HUES64 (cell line): Measurements from ENCODE around the gene TFF3.

ENCODE experiments used
- H3K27ac ChIP-seq: 2 replicates; pipeline ENCODE4 v1.7.0; 2013; ENCODE audit warnings: low read depth, low read length, inconsistent platforms
- H3K27me3 ChIP-seq: 2 replicates; pipeline ENCODE4 v1.6.1; 2013; ENCODE audit warnings: mild to moderate bottlenecking, low read length; ENCODE audit not compliant: insufficient read depth
- H3K36me3 ChIP-seq: 2 replicates; pipeline ENCODE4 v1.6.1; 2013; ENCODE audit warnings: mild to moderate bottlenecking, low read length; ENCODE audit not compliant: insufficient read depth
- H3K4me1 ChIP-seq: 2 replicates; pipeline ENCODE4 v1.6.1; 2013; ENCODE audit warnings: mild to moderate bottlenecking, low read length, moderate library complexity; ENCODE audit not compliant: insufficient read depth
- H3K4me3 ChIP-seq: 2 replicates; pipeline ENCODE4 v1.5.1; 2013; ENCODE audit warnings: mild to moderate bottlenecking, low read length, moderate library complexity
- H3K9ac ChIP-seq: 2 replicates; pipeline ENCODE4 v1.6.1; 2013; ENCODE audit warnings: mild to moderate bottlenecking, low read depth, low read length
- H3K9me3 ChIP-seq: 2 replicates; pipeline ENCODE4 v1.6.1; 2013; ENCODE audit warnings: low read depth, low read length; ENCODE audit not compliant: insufficient read depth
- WGBS: fragments of 150-250, 120-280 bp; methylation state at CpG from one replicate; pipeline ENCODE4 v1.1.7; 2013; ENCODE audit warnings: missing lambda C conversion rate; 5-methylcytosine and 5-hydroxymethylcytosine counted together

The TFF3 gene

GRCh38 chr21:42336054-42336453, 20.8 kb upstream of the TFF3 start:
- H3K27me3 ChIP-seq: no peaks in the 10 kb centered on the region
- H3K9me3 ChIP-seq: 0 out of 2 replicates have a peak, but pooled peaks cover 5% of the 10 kb centered on the region
- no peaks in the 10 kb centered on the region for H3K36me3 ChIP-seq
- peaks cover 18% of the 10 kb centered on the region for H3K4me1 ChIP-seq
- peak overlapping the region; percentile 63 for H3K9ac ChIP-seq
- no peak overlapping the region; the same call in 1 of the 2 replicates for H3K4me3 ChIP-seq
- 32% methylated on average over 10 of the region's 10 CpGs for WGBS
- H3K27ac ChIP-seq: peak overlapping the region; percentile 69; the same call in 1 of the 2 replicates

- peaks cover 18% of the 10 kb centered on the region for H3K4me1 ChIP-seq
- no peak overlapping the region for H3K27ac ChIP-seq
- no peak overlapping the region for H3K9ac ChIP-seq
- H3K36me3 ChIP-seq: no peaks in the 10 kb centered on the region
- no peak overlapping the region for H3K4me3 ChIP-seq
- 90% methylated on average over 5 of the region's 5 CpGs for WGBS
- H3K9me3 ChIP-seq: peaks cover 11% of the 10 kb centered on the region; the same call in 1 of the 2 replicates
- H3K27me3 ChIP-seq: no peaks in the 10 kb centered on the region
Measured at GRCh38 chr21:42332557-42333317, 17.5 kb upstream of the TFF3 start.

- Histone ChIP-seq H3K27me3 (no peaks in the 10 kb centered on the region), H3K9ac (no peak overlapping the region), H3K9me3 (peaks cover 11% of the 10 kb centered on the region; the same call in 1 of the 2 replicates), H3K4me3 (no peak overlapping the region), H3K27ac (no peak overlapping the region), H3K36me3 (no peaks in the 10 kb centered on the region), H3K4me1 (peaks cover 12% of the 10 kb centered on the region)
Measured at GRCh38 chr21:42331660-42332059, 16.5 kb upstream of the TFF3 start.

- no peak overlapping the region for H3K27ac ChIP-seq
- H3K9me3 ChIP-seq: peaks cover 11% of the 10 kb centered on the region; the same call in 1 of the 2 replicates
- 100% methylated on average over 1 of the region's 4 CpGs for WGBS
- no peak overlapping the region for H3K9ac ChIP-seq
- peaks cover 3% of the 10 kb centered on the region; the same call in 1 of the 2 replicates for H3K4me1 ChIP-seq
- no peaks in the 10 kb centered on the region for H3K36me3 ChIP-seq
- H3K4me3 ChIP-seq: no peak overlapping the region
- no peaks in the 10 kb centered on the region for H3K27me3 ChIP-seq
Measured at GRCh38 chr21:42330380-42331371, 15.5 kb upstream of the TFF3 start.

GRCh38 chr21:42324896-42325295, 9.7 kb upstream of the TFF3 start:
- no peak overlapping the region for H3K27ac ChIP-seq
- no peak overlapping the region for H3K4me3 ChIP-seq
- H3K36me3 ChIP-seq: no peaks in the 10 kb centered on the region
- 87% methylated on average over 6 of the region's 6 CpGs for WGBS
- peaks cover 5% of the 10 kb centered on the region; the same call in 1 of the 2 replicates for H3K9me3 ChIP-seq
- H3K27me3 ChIP-seq: no peaks in the 10 kb centered on the region
- no peak overlapping the region for H3K9ac ChIP-seq
- no peaks in the 10 kb centered on the region; the same call in 1 of the 2 replicates for H3K4me1 ChIP-seq

- Histone ChIP-seq H3K4me1 (peaks cover 9% of the 10 kb centered on the region; the same call in 1 of the 2 replicates), H3K9ac (no peak overlapping the region), H3K4me3 (no peak overlapping the region), H3K27ac (no peak overlapping the region), H3K27me3 (no peaks in the 10 kb centered on the region), H3K9me3 (no peaks in the 10 kb centered on the region), H3K36me3 (no peaks in the 10 kb centered on the region)
- 95% methylated on average over 4 of the region's 4 CpGs for WGBS
Measured at GRCh38 chr21:42321845-42322244, 6.6 kb upstream of the TFF3 start.

- 90% methylated on average over 10 of the region's 10 CpGs for WGBS
- Histone ChIP-seq H3K9me3 (no peaks in the 10 kb centered on the region), H3K4me3 (no peak overlapping the region), H3K27me3 (no peaks in the 10 kb centered on the region), H3K9ac (no peak overlapping the region), H3K4me1 (peaks cover 9% of the 10 kb centered on the region; the same call in 1 of the 2 replicates), H3K36me3 (no peaks in the 10 kb centered on the region), H3K27ac (no peak overlapping the region)
Measured at GRCh38 chr21:42321231-42321630, 6.0 kb upstream of the TFF3 start.

GRCh38 chr21:42320791-42321190, 5.6 kb upstream of the TFF3 start:
- 96% methylated on average over 8 of the region's 8 CpGs for WGBS
- Histone ChIP-seq H3K27me3 (no peaks in the 10 kb centered on the region), H3K36me3 (no peaks in the 10 kb centered on the region)

GRCh38 chr21:42319851-42320572, 4.8 kb upstream of the TFF3 start:
- Histone ChIP-seq H3K9ac (no peak overlapping the region), H3K4me1 (peaks cover 9% of the 10 kb centered on the region; the same call in 1 of the 2 replicates), H3K36me3 (no peaks in the 10 kb centered on the region), H3K27me3 (no peaks in the 10 kb centered on the region), H3K9me3 (no peaks in the 10 kb centered on the region), H3K27ac (no peak overlapping the region), H3K4me3 (no peak overlapping the region)
- 87% methylated on average over 17 of the region's 17 CpGs for WGBS

More at GRCh38 chr21:42320791-42321190, 5.6 kb upstream of the TFF3 start:
- peaks cover 9% of the 10 kb centered on the region; the same call in 1 of the 2 replicates for H3K4me1 ChIP-seq
- no peak overlapping the region for H3K9ac ChIP-seq
- H3K4me3 ChIP-seq: no peak overlapping the region
- no peak overlapping the region for H3K27ac ChIP-seq
- no peaks in the 10 kb centered on the region for H3K9me3 ChIP-seq

GRCh38 chr21:42319376-42319775, 4.2 kb upstream of the TFF3 start:
- Histone ChIP-seq H3K9me3 (no peaks in the 10 kb centered on the region), H3K4me1 (peaks cover 9% of the 10 kb centered on the region; the same call in 1 of the 2 replicates), H3K27me3 (no peaks in the 10 kb centered on the region), H3K36me3 (no peaks in the 10 kb centered on the region), H3K27ac (no peak overlapping the region), H3K4me3 (no peak overlapping the region), H3K9ac (no peak overlapping the region)
- 93% methylated on average over 10 of the region's 10 CpGs for WGBS
